ENCODE results near the gene CPSF7.
"Not testable (repeated sequence)": the region's sequence is repeated elsewhere in the genome, so short reads cannot be mapped to it uniquely, and the experiment has no call there.

The CPSF7 gene

GRCh38 chr11:61445516-61445915 lies 15.7 kb upstream of the CPSF7 start:
- CTCF ChIA-PET, result interaction anchor here (0.6 to 3.6 kb wide), 22 partner anchors 8 to 335 kb away, joined by 3 to 29 read pairs (median 4); partner anchors contain the start of genes LRRC10B and SYT7
- H3K27ac ChIP-seq, result peak overlapping the region; percentile 57
- POLR2A ChIA-PET (ENCODE audit: low non-redundant PET), result no interaction called here
- no peak for TF ChIP-seq CTCF (conservative IDR thresholded peaks at IDR 0.05; ENCODE audit: low read depth)
- DNase-seq (ENCODE audit: low spot score), result no peak

- DNase-seq (ENCODE audit: low spot score), result no peak
- ChIA-PET CTCF (interaction anchor here (1.2 kb wide), 1 partner anchor 74 kb away, joined by 4 read pairs; no protein-coding TSS in a partner anchor), POLR2A (ENCODE audit: low non-redundant PET) (no interaction called here)
- no peak for TF ChIP-seq CTCF (conservative IDR thresholded peaks at IDR 0.05; ENCODE audit: low read depth)
- H3K27ac ChIP-seq, result no peak overlapping the region
Observed at GRCh38 chr11:61442616-61443015, 12.8 kb upstream of the CPSF7 start.

- POLR2A ChIA-PET (ENCODE audit: low non-redundant PET), result no interaction called here
- CTCF ChIA-PET, result interaction anchor here (0.6 kb wide), 1 partner anchor 631 kb away, joined by 5 read pairs; no protein-coding TSS in a partner anchor
- no peak for TF ChIP-seq CTCF (conservative IDR thresholded peaks at IDR 0.05; ENCODE audit: low read depth)
Observed at GRCh38 chr11:61439615-61440014, 9.8 kb upstream of the CPSF7 start.

GRCh38 chr11:61437496-61437895 lies 7.7 kb upstream of the CPSF7 start:
- DNase-seq (ENCODE audit: low spot score), result no peak
- no peak for TF ChIP-seq CTCF (conservative IDR thresholded peaks at IDR 0.05; ENCODE audit: low read depth)
- ChIA-PET CTCF (interaction anchor here (0.8 kb wide), 1 partner anchor 8 kb away, joined by 5 read pairs; no protein-coding TSS in a partner anchor), POLR2A (ENCODE audit: low non-redundant PET) (no interaction called here)
- no peak overlapping the region for H3K27ac ChIP-seq

More at GRCh38 chr11:61439615-61440014, 9.8 kb upstream of the CPSF7 start:
- H3K27ac ChIP-seq, result no peak overlapping the region
- DNase-seq (ENCODE audit: low spot score), result no peak

- DNase-seq (ENCODE audit: low spot score); CTCF ChIA-PET; H3K27ac ChIP-seq: not testable (repeated sequence)
- POLR2A ChIA-PET (ENCODE audit: low non-redundant PET), result interaction anchor here (1.6 kb wide), 1 partner anchor 69 kb away, joined by 6 read pairs; the partner anchor contains the start of genes CYB561A3 and TMEM138
Observed at GRCh38 chr11:61430839-61431238, 1.1 kb upstream of the CPSF7 start.

GRCh38 chr11:61429346-61429690 lies 457 bp downstream of the CPSF7 start:
- ChIA-PET CTCF (interaction anchor here (0.5 to 0.9 kb wide), 2 partner anchors 80 to 87 kb away, joined by 3 to 5 read pairs; no protein-coding TSS in a partner anchor), POLR2A (ENCODE audit: low non-redundant PET) (interaction anchor here (1.6 kb wide), 1 partner anchor 68 kb away, joined by 6 read pairs; the partner anchor contains the start of genes CYB561A3 and TMEM138)
- peak; percentile 63 for DNase-seq (ENCODE audit: low spot score)
- TF ChIP-seq CTCF (conservative IDR thresholded peaks at IDR 0.05; ENCODE audit: low read depth), result no peak
- peak overlapping the region; percentile 94 for H3K27ac ChIP-seq

GRCh38 chr11:61425367-61426131 lies 4.2 kb downstream of the CPSF7 start:
- TF ChIP-seq CTCF (conservative IDR thresholded peaks at IDR 0.05; ENCODE audit: low read depth), result no peak
- no peak overlapping the region for H3K27ac ChIP-seq
- DNase-seq (ENCODE audit: low spot score), result no peak
- ChIA-PET CTCF (interaction anchor here (0.6 to 0.8 kb wide), 3 partner anchors 9 to 171 kb away, joined by 4 to 6 read pairs (median 4); no protein-coding TSS in a partner anchor), POLR2A (ENCODE audit: low non-redundant PET) (no interaction called here)

Measured in RWPE1 (cell line).